ENCODE measurements around the gene IQSEC1.

The IQSEC1 gene

GRCh38 chr3:13085081-13085845 lies 12.0 kb upstream of the IQSEC1 start:
- TF ChIP-seq REST (IDR thresholded peaks at IDR 0.05; ENCODE audit: insufficient read depth in 1 of 2, low read depth in 2 of 2, low read length in 2 of 2), result no peak
- no peak for TF ChIP-seq SIN3A (IDR thresholded peaks at IDR 0.05; ENCODE audit: borderline replicate concordance, insufficient read depth, low read length)
- no peak for TF ChIP-seq TAF1 (IDR thresholded peaks at IDR 0.05; ENCODE audit: borderline replicate concordance, insufficient read depth, low read length)
- no peak for TF ChIP-seq FOXP2 (optimal IDR thresholded peaks at IDR 0.05; ENCODE audit: borderline replicate concordance, extremely low read depth, extremely low read length, insufficient read depth)
- no peak for TF ChIP-seq POLR2AphosphoS5 (IDR thresholded peaks at IDR 0.05; ENCODE audit: low read depth, low read length)

- no peak for TF ChIP-seq REST (IDR thresholded peaks at IDR 0.05; ENCODE audit: insufficient read depth in 1 of 2, low read depth in 2 of 2, low read length in 2 of 2)
- TF ChIP-seq POLR2AphosphoS5 (IDR thresholded peaks at IDR 0.05; ENCODE audit: low read depth, low read length), result no peak
- no peak for TF ChIP-seq SIN3A (IDR thresholded peaks at IDR 0.05; ENCODE audit: borderline replicate concordance, insufficient read depth, low read length)
- TF ChIP-seq TAF1 (IDR thresholded peaks at IDR 0.05; ENCODE audit: borderline replicate concordance, insufficient read depth, low read length), result no peak
- TF ChIP-seq FOXP2 (optimal IDR thresholded peaks at IDR 0.05; ENCODE audit: borderline replicate concordance, extremely low read depth, extremely low read length, insufficient read depth), result no peak
Measured at GRCh38 chr3:13083898-13084297, 10.7 kb upstream of the IQSEC1 start.

- no peak for TF ChIP-seq FOXP2 (optimal IDR thresholded peaks at IDR 0.05; ENCODE audit: borderline replicate concordance, extremely low read depth, extremely low read length, insufficient read depth)
- no peak for TF ChIP-seq TAF1 (IDR thresholded peaks at IDR 0.05; ENCODE audit: borderline replicate concordance, insufficient read depth, low read length)
- TF ChIP-seq POLR2AphosphoS5 (IDR thresholded peaks at IDR 0.05; ENCODE audit: low read depth, low read length), result no peak
Measured at GRCh38 chr3:13083254-13083653, 10.0 kb upstream of the IQSEC1 start.

GRCh38 chr3:13082677-13083076 lies 9.4 kb upstream of the IQSEC1 start:
- TF ChIP-seq SIN3A (IDR thresholded peaks at IDR 0.05; ENCODE audit: borderline replicate concordance, insufficient read depth, low read length) (no peak), FOXP2 (optimal IDR thresholded peaks at IDR 0.05; ENCODE audit: borderline replicate concordance, extremely low read depth, extremely low read length, insufficient read depth) (no peak), TAF1 (IDR thresholded peaks at IDR 0.05; ENCODE audit: borderline replicate concordance, insufficient read depth, low read length) (no peak), POLR2AphosphoS5 (IDR thresholded peaks at IDR 0.05; ENCODE audit: low read depth, low read length) (no peak), REST (IDR thresholded peaks at IDR 0.05; ENCODE audit: insufficient read depth in 1 of 2, low read depth in 2 of 2, low read length in 2 of 2) (no peak)

GRCh38 chr3:13081603-13082360 lies 8.6 kb upstream of the IQSEC1 start:
- TF ChIP-seq TAF1 (IDR thresholded peaks at IDR 0.05; ENCODE audit: borderline replicate concordance, insufficient read depth, low read length), result no peak
- no peak for TF ChIP-seq FOXP2 (optimal IDR thresholded peaks at IDR 0.05; ENCODE audit: borderline replicate concordance, extremely low read depth, extremely low read length, insufficient read depth)
- TF ChIP-seq SIN3A (IDR thresholded peaks at IDR 0.05; ENCODE audit: borderline replicate concordance, insufficient read depth, low read length), result no peak
